Lower lobe of right lung (tissue), 2 donors: ENCODE results near the gene NPHP1. TPM values are rescaled to one million over a fixed set of nuclear protein-coding genes. Genes with fewer than 3 reads are reported as not detected.
"Not testable (repeated sequence)": the region's sequence is repeated elsewhere in the genome, so short reads cannot be mapped to it uniquely, and the experiment has no call there.

Source experiments
- ATAC-seq, 2 donors: fragments of 200-7000 bp; cut with Tn5 transposase; one replicate each; pipeline ENCODE4 v1.9.1; 2020 to 2022; ENCODE audit warnings: mild to moderate bottlenecking in 2 of 2, moderate library complexity in 2 of 2
- DNase-seq: peaks from one replicate; pipeline ENCODE4 v3.0.0-alpha.2; 2020
- H3K27ac ChIP-seq: fragments of 200-600 bp; one replicate; pipeline ENCODE4 v1.8.0; 2022
- H3K27me3 ChIP-seq: fragments of 200-600 bp; one replicate; pipeline ENCODE4 v1.8.0; 2022; ENCODE audit warnings: low read depth
- H3K36me3 ChIP-seq: fragments of 200-600 bp; one replicate; pipeline ENCODE4 v1.8.0; 2022; ENCODE audit warnings: mild to moderate bottlenecking
- H3K4me1 ChIP-seq: fragments of 200-600 bp; one replicate; pipeline ENCODE4 v1.8.0; 2022
- H3K4me3 ChIP-seq: fragments of 200-600 bp; one replicate; pipeline ENCODE4 v1.8.0; 2022; ENCODE audit warnings: mild to moderate bottlenecking
- H3K9me3 ChIP-seq: fragments of 200-600 bp; one replicate; pipeline ENCODE4 v1.8.0; 2022
- CTCF ChIP-seq: fragments of 200-600 bp; IDR thresholded peaks from one replicate; pipeline ENCODE4 v1.8.0; 2022; ENCODE audit warnings: antibody characterized with exemption, mild to moderate bottlenecking
- intact Hi-C: fragments of 100-400 bp; cut with DNase I; formaldehyde crosslinking; loops from one replicate; pipeline ENCODE4 v1.11.0; 2022
- total RNA-seq: library from RNA; stranded (reverse); fragmentation: NEBNext Ultra II Directional; extraction: Animal tissue kit (Norgen Biotek cat#: 25700); gene quantifications from one replicate; pipeline ENCODE4 v1.2.1, GENCODE V29; 2021
- donor health status: DM: no; HTN: yes; CAD: no; lungs with severe emphysema.

The NPHP1 gene
- total RNA-seq, 1 donor from 2014 or later = 6.8 TPM

GRCh38 chr2:110170102-110170501 lies 34.7 kb downstream of the NPHP1 start:
- DNase-seq = no peak
- no peak overlapping the region for H3K4me3 ChIP-seq
- H3K4me1 ChIP-seq = no peaks in the 10 kb centered on the region
- ATAC-seq = no peak
- H3K36me3 ChIP-seq = no peaks in the 10 kb centered on the region
- H3K27me3 ChIP-seq = no peaks in the 10 kb centered on the region
- no peak overlapping the region for H3K27ac ChIP-seq
- no peaks in the 10 kb centered on the region for H3K9me3 ChIP-seq
- no peak for TF ChIP-seq CTCF
- intact Hi-C loops = no loop called here

- Histone ChIP-seq H3K4me1 (no peaks in the 10 kb centered on the region), H3K27me3 (no peaks in the 10 kb centered on the region), H3K27ac (no peak overlapping the region), H3K9me3 (no peaks in the 10 kb centered on the region), H3K36me3 (no peaks in the 10 kb centered on the region), H3K4me3 (no peak overlapping the region)
- ATAC-seq (no peak), DNase-seq (no peak)
- no peak for TF ChIP-seq CTCF
- intact Hi-C loops = no loop called here
Observed at GRCh38 chr2:110167326-110168000, 37.4 kb downstream of the NPHP1 start.

- Histone ChIP-seq H3K4me3 (no peak overlapping the region), H3K36me3 (no peaks in the 10 kb centered on the region), H3K9me3 (no peaks in the 10 kb centered on the region), H3K27me3 (no peaks in the 10 kb centered on the region), H3K4me1 (no peaks in the 10 kb centered on the region), H3K27ac (no peak overlapping the region)
- no peak for DNase-seq
- TF ChIP-seq CTCF = no peak
- intact Hi-C loops = no loop called here
- no peak for ATAC-seq
Observed at GRCh38 chr2:110166266-110166665, 38.5 kb downstream of the NPHP1 start.

- intact Hi-C loops = no loop called here
- no peak for DNase-seq
- Histone ChIP-seq H3K27me3 (no peaks in the 10 kb centered on the region), H3K9me3 (no peaks in the 10 kb centered on the region), H3K4me3 (no peak overlapping the region), H3K4me1 (peaks cover 6% of the 10 kb centered on the region), H3K36me3 (no peaks in the 10 kb centered on the region), H3K27ac (no peak overlapping the region)
- peak; percentile 81 for TF ChIP-seq CTCF
- peak; percentile 80 to 92 for ATAC-seq
Observed at GRCh38 chr2:110157153-110157793, 47.5 kb downstream of the NPHP1 start.

GRCh38 chr2:110154828-110155227 lies 50.0 kb downstream of the NPHP1 start:
- H3K4me1 ChIP-seq, intact Hi-C loops, H3K36me3 ChIP-seq, H3K9me3 ChIP-seq, H3K27ac ChIP-seq, H3K27me3 ChIP-seq, H3K4me3 ChIP-seq, DNase-seq, ATAC-seq: not testable (repeated sequence)

- intact Hi-C loops, H3K4me3 ChIP-seq, ATAC-seq: not testable (repeated sequence)
Observed at GRCh38 chr2:110154188-110154587, 50.6 kb downstream of the NPHP1 start.

More at GRCh38 chr2:110154188-110154587, 50.6 kb downstream of the NPHP1 start:
- DNase-seq, H3K27ac ChIP-seq, H3K9me3 ChIP-seq, H3K4me1 ChIP-seq, H3K27me3 ChIP-seq, H3K36me3 ChIP-seq: not testable (repeated sequence)
